Glutamatergic neuron (in vitro differentiated cells): ENCODE data around the gene DOK5. TPM values are rescaled to one million over a fixed set of nuclear protein-coding genes. Genes with fewer than 3 reads are reported as not detected.
"Not testable (repeated sequence)": the region's sequence is repeated elsewhere in the genome, so short reads cannot be mapped to it uniquely, and the experiment has no call there.

ENCODE experiments used
- DNase-seq: peaks from one replicate; pipeline ENCODE4 v3.0.0; 2022
- H3K27ac Mint-ChIP-seq: one replicate; pipeline ENCODE4 v1.8.0; 2020; ENCODE audit warnings: mild to moderate bottlenecking, mixed read lengths, inconsistent platforms; ENCODE audit not compliant: unreplicated experiment
- H3K27me3 Mint-ChIP-seq: one replicate; pipeline ENCODE4 v1.8.0; 2020; ENCODE audit warnings: mild to moderate bottlenecking, moderate library complexity, mixed read lengths, inconsistent platforms; ENCODE audit not compliant: unreplicated experiment
- H3K36me3 Mint-ChIP-seq: one replicate; pipeline ENCODE4 v1.8.0; 2020; ENCODE audit warnings: mild to moderate bottlenecking, mixed read lengths, inconsistent platforms; ENCODE audit not compliant: unreplicated experiment
- H3K4me1 Mint-ChIP-seq: one replicate; pipeline ENCODE4 v1.8.0; 2020; ENCODE audit warnings: mild to moderate bottlenecking, low read depth, mixed read lengths, inconsistent platforms; ENCODE audit not compliant: unreplicated experiment
- H3K4me3 Mint-ChIP-seq: one replicate; pipeline ENCODE4 v1.8.0; 2020; ENCODE audit warnings: mild to moderate bottlenecking, mixed read lengths, inconsistent platforms; ENCODE audit not compliant: unreplicated experiment
- H3K9me3 Mint-ChIP-seq: one replicate; pipeline ENCODE4 v1.8.0; 2020; ENCODE audit warnings: mild to moderate bottlenecking, moderate library complexity, mixed read lengths, inconsistent platforms; ENCODE audit not compliant: unreplicated experiment
- CTCF ChIP-seq: fragments of 200-600 bp; sonication (generic); IDR thresholded peaks from one replicate; pipeline ENCODE4 v1.5.0; 2021; ENCODE audit not compliant: partially characterized antibody, unreplicated experiment
- total RNA-seq: library from RNA; stranded (reverse); fragmentation: NEBNext Ultra II Directional; extraction: Animal tissue kit (Norgen Biotek cat#: 25700); gene quantifications from one replicate; pipeline ENCODE4 v1.2.1, GENCODE V29; 2021; ENCODE audit not compliant: unreplicated experiment

Gene DOK5
- total RNA-seq, 1 donor from 2014 or later: 30.8 TPM

- no peaks in the 10 kb centered on the region for H3K27me3 Mint-ChIP-seq
- peaks cover 1% of the 10 kb centered on the region for H3K4me1 Mint-ChIP-seq
- H3K36me3 Mint-ChIP-seq: no peaks in the 10 kb centered on the region
- H3K4me3 Mint-ChIP-seq: no peak overlapping the region
- H3K9me3 Mint-ChIP-seq: no peaks in the 10 kb centered on the region
- no peak for DNase-seq
- no peak overlapping the region for H3K27ac Mint-ChIP-seq
- no peak for TF ChIP-seq CTCF
Measured at GRCh38 chr20:54433636-54434035, 41.8 kb upstream of the DOK5 start.

- Mint-ChIP-seq H3K9me3 (no peaks in the 10 kb centered on the region), H3K4me1 (peaks cover 1% of the 10 kb centered on the region), H3K27me3 (no peaks in the 10 kb centered on the region), H3K36me3 (no peaks in the 10 kb centered on the region), H3K27ac (no peak overlapping the region), H3K4me3 (no peak overlapping the region)
- no peak for DNase-seq
- no peak for TF ChIP-seq CTCF
Measured at GRCh38 chr20:54434196-54434595, 41.2 kb upstream of the DOK5 start.

GRCh38 chr20:54435015-54435414 lies 40.4 kb upstream of the DOK5 start:
- Mint-ChIP-seq H3K9me3 (no peaks in the 10 kb centered on the region), H3K4me1 (peaks cover 1% of the 10 kb centered on the region), H3K27me3 (no peaks in the 10 kb centered on the region), H3K4me3 (no peak overlapping the region), H3K27ac (no peak overlapping the region), H3K36me3 (no peaks in the 10 kb centered on the region)
- no peak for TF ChIP-seq CTCF
- DNase-seq: no peak

GRCh38 chr20:54436410-54436809 lies 39.0 kb upstream of the DOK5 start:
- H3K4me1 Mint-ChIP-seq, H3K4me3 Mint-ChIP-seq, H3K9me3 Mint-ChIP-seq, DNase-seq, H3K27ac Mint-ChIP-seq, H3K36me3 Mint-ChIP-seq, H3K27me3 Mint-ChIP-seq: not testable (repeated sequence)

- no peak overlapping the region for H3K27ac Mint-ChIP-seq
- no peaks in the 10 kb centered on the region for H3K9me3 Mint-ChIP-seq
- H3K4me3 Mint-ChIP-seq: no peak overlapping the region
- no peaks in the 10 kb centered on the region for H3K4me1 Mint-ChIP-seq
- no peak for DNase-seq
- no peak for TF ChIP-seq CTCF
- no peaks in the 10 kb centered on the region for H3K27me3 Mint-ChIP-seq
- no peaks in the 10 kb centered on the region for H3K36me3 Mint-ChIP-seq
Measured at GRCh38 chr20:54438166-54438565, 37.2 kb upstream of the DOK5 start.

GRCh38 chr20:54450207-54450606 lies 25.2 kb upstream of the DOK5 start:
- Mint-ChIP-seq H3K9me3 (peaks cover 4% of the 10 kb centered on the region), H3K27me3 (no peaks in the 10 kb centered on the region), H3K27ac (no peak overlapping the region), H3K36me3 (peaks cover 9% of the 10 kb centered on the region), H3K4me3 (no peak overlapping the region), H3K4me1 (peaks cover 2% of the 10 kb centered on the region)
- no peak for DNase-seq
- TF ChIP-seq CTCF: no peak
